Globus pallidus (tissue), 1 donor: ENCODE data around the gene SYT3.
"Not testable (repeated sequence)": the region's sequence is repeated elsewhere in the genome, so short reads cannot be mapped to it uniquely, and the experiment has no call there.

Source experiments
- DNase-seq: peaks from one replicate; pipeline ENCODE4 v3.0.0-alpha.2; 2015; ENCODE audit warnings: low spot score

SYT3 gene

GRCh38 chr19:50602935-50603334, 36.7 kb downstream of the SYT3 start:
- DNase-seq = no peak

DNA sequence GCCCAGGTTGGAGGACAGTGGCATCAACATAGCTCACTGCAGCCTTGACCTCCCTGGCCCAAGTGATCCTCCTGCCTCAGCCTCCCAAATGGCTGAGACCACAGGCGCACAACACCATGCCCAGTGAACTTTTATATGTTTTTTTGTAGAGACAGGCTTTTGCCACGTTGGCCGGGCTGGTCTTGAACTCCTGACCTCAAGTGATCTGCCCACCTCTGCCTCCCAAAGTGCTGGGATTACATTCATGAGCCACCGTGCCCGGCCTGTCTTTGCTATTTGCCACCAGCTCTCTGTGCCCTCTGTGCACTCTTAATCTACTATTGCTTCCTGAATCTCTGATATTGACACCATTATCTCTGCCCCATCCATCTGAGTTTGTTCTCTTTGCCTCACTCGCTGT, 37.2 kb downstream of the SYT3 start:
- no peak for DNase-seq

DNA sequence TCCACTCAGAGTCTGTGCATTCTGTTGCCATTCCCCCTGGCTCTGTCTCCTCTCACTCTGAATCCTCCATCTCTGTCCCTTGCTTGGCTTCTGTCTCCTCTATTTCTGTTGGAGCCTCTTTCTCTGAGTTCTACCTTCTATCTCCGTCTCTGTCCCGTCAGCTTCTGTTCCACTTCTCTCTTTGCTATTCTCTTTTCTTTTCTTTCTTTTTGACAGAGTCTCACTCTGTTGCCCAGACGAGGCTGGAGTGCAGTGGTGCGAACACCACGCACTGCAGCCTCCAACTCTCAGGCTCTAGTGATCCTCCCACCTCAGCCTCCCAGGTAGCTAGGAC, 37.6 kb downstream of the SYT3 start:
- no peak for DNase-seq

- DNase-seq = no peak
Measured at GRCh38 chr19:50601407-50602088, 38.1 kb downstream of the SYT3 start.

GRCh38 chr19:50599427-50599826, 40.3 kb downstream of the SYT3 start:
- DNase-seq = no peak

GRCh38 chr19:50590191-50590590, 49.5 kb downstream of the SYT3 start:
- no peak for DNase-seq

DNA sequence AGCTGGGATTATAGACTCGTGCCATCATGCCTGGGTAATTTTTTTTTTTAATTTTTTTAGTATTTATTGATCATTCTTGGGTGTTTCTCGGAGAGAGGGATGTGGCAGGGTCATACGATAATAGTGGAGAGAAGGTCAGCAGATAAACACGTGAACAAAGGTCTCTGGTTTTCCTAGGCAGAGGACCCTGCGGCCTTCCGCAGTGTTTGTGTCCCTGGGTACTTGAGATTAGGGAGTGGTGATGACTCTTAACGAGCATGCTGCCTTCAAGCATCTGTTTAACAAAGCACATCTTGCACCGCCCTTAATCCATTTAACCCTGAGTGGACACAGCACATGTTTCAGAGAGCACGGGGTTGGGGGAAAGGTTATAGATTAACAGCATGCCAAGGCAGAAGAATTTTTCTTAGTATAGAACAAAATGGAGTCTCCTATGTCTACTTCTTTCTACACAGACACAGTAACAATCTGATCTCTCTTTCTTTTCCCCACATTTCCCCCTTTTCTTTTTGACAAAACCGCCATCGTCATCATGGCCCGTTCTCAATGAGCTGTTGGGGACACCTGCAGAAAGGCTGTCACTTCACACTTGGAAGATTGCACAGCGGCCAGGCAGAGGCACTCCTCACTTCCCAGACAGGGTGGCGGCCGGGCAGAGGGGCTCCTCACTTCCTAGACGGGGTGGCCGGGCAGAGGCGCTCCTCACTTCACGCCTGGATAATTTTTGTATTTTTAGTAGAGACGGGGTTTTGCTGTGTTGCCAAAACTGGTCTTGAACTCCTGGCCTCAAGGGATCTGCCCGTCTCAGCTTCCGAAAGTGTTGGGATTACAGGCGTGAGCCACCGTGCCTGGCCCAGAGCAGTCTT, 57.7 kb downstream of the SYT3 start:
- DNase-seq = not testable (repeated sequence)

DNA sequence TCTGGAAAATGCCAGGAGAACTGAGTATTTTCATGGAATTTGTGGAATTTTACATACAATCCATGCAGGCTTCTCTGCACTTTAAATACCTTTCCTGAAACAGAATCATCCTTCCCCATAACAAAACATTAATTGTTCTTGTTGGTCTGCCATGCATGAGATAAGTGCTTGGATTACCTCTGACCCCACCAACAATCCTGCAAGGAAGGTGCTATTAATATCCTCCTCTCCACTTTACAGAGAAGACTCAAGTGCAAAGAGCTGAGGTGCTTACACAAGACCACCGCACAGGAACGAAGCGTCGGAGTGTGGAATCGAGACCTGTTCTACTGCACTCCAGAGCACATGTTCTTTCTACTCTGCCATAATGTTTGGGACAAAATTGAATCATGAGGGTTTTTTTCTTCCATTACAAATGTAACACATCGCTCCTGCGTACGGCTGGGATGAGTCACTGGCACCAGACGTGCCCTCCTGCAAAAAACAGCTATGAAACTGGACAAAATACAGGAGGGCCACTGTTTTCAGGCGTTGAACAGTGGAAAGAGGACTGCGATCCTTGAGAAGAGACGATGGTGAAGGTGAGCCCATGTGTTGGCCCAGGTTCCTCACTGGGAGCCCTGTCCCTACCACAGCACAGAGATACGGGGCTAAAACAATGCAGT, 58.6 kb downstream of the SYT3 start:
- DNase-seq = no peak

DNA sequence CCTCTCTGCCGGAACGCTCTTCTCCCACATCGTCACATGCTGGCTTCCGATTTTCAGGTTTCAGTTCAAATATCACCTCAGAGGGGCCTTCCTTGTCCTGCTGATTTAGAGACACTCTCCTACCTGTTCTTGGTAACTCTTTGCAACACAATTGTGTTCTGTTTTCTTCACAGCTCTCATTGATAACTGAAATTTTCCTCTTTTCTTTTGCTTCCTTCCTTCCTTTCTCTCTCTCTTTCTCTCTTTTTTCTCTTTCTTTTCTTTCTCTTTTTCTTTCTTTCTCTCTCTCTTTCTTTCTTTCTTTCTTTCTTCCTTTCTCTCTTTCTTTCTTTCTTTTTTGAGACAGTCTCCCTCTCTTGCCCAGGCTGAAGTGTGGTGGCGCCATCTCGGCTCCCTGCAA, 59.4 kb downstream of the SYT3 start:
- no peak for DNase-seq

DNA sequence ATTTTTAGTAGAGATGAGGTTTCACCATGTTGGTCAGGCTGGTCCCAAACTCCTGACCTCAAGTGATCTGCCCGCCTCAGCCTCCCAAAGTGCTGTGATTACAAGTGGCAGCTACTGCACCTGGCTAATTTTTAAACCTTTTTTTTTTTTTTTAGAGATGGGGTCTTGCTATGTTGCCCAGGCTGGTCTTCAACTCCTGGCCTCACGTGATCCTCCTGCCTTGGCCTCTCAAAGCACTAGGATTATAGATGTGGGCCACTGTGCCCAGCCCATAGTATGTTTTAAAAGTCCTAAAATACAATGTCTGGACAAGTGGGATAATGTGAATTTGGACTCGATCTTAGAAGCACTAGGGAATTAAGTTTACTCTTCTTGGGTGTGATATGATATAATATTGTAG, 62.9 kb downstream of the SYT3 start:
- DNase-seq = not testable (repeated sequence)

- DNase-seq = no peak
Measured at GRCh38 chr19:50573741-50574461, 65.8 kb downstream of the SYT3 start.
